Measurements from ENCODE around the gene SGSH. TPM values are rescaled to one million over a fixed set of nuclear protein-coding genes. Genes with fewer than 3 reads are reported as not detected.

SGSH gene
- polyA plus RNA-seq, 1 donor (not counting 4 experiments of a cell fraction or from before 2014, with no cell fraction given) = 9.6 TPM

- Histone ChIP-seq H3K9ac (ENCODE audit: control insufficient read depth, extremely low read depth, insufficient read depth, low read length) (no peak overlapping the region), H3K4me3 (ENCODE audit: control insufficient read depth in 2 of 3, extremely low read depth in 1 of 3, insufficient read depth in 2 of 3, low read depth in 1 of 3, low read length in 3 of 3) (no peak overlapping the region), H3K79me2 (ENCODE audit: control insufficient read depth, insufficient read depth, low read length) (no peaks in the 10 kb centered on the region), H3K27me3 (ENCODE audit: control insufficient read depth, extremely low read depth, insufficient read depth, low read length) (no peaks in the 10 kb centered on the region), H3K9me1 (ENCODE audit: control insufficient read depth, extremely low read depth, insufficient read depth, low read length) (no peaks in the 10 kb centered on the region), H3K4me2 (ENCODE audit: control insufficient read depth, extremely low read depth, insufficient read depth, low read depth, low read length) (no peak overlapping the region), H3K9me3 (ENCODE audit: control insufficient read depth, low read depth, low read length) (no peaks in the 10 kb centered on the region), H2AFZ (ENCODE audit: control insufficient read depth, low read length) (no peak overlapping the region), H3K4me1 (ENCODE audit: control insufficient read depth, extremely low read depth, insufficient read depth, low read length) (no peaks in the 10 kb centered on the region), H4K20me1 (ENCODE audit: control insufficient read depth, extremely low read depth, insufficient read depth, low read length) (no peaks in the 10 kb centered on the region), H3K36me3 (ENCODE audit: control insufficient read depth in 2 of 2, extremely low read depth in 1 of 2, insufficient read depth in 2 of 2, low read length in 2 of 2) (no peaks in the 10 kb centered on the region), H3K27ac (ENCODE audit: control insufficient read depth, insufficient read depth, low read length) (no peak overlapping the region)
- TF ChIP-seq EZH2 (IDR thresholded peaks at IDR 0.05; ENCODE audit: low read length) (no peak), CTCF (optimal IDR thresholded peaks at IDR 0.05 in 1 of 3, IDR thresholded peaks at IDR 0.05 in 1 of 3, conservative IDR thresholded peaks at IDR 0.05 in 1 of 3; ENCODE audit: extremely low read depth in 1 of 3, insufficient read depth in 2 of 3, low read length in 3 of 3) (no peak)
- DNase-seq (ENCODE audit: low read depth, low spot score) = no peak
- dilution Hi-C loops (cut with MboI; ENCODE audit: extremely low pct_ligation_motif_present, low sequenced_read_pairs) = no loop called here
- FAIRE-seq = no peak
Observed at GRCh38 chr17:80164185-80164584, 55.9 kb downstream of the SGSH start.

- FAIRE-seq (no peak), DNase-seq (ENCODE audit: low read depth, low spot score) (no peak)
- Histone ChIP-seq H3K4me2 (ENCODE audit: control insufficient read depth, extremely low read depth, insufficient read depth, low read depth, low read length) (no peak overlapping the region), H3K4me1 (ENCODE audit: control insufficient read depth, extremely low read depth, insufficient read depth, low read length) (no peaks in the 10 kb centered on the region), H3K27me3 (ENCODE audit: control insufficient read depth, extremely low read depth, insufficient read depth, low read length) (no peaks in the 10 kb centered on the region), H4K20me1 (ENCODE audit: control insufficient read depth, extremely low read depth, insufficient read depth, low read length) (no peaks in the 10 kb centered on the region), H3K79me2 (ENCODE audit: control insufficient read depth, insufficient read depth, low read length) (no peaks in the 10 kb centered on the region), H3K4me3 (ENCODE audit: control insufficient read depth in 2 of 3, extremely low read depth in 1 of 3, insufficient read depth in 2 of 3, low read depth in 1 of 3, low read length in 3 of 3) (no peak overlapping the region), H2AFZ (ENCODE audit: control insufficient read depth, low read length) (no peak overlapping the region), H3K9me3 (ENCODE audit: control insufficient read depth, low read depth, low read length) (no peaks in the 10 kb centered on the region), H3K9me1 (ENCODE audit: control insufficient read depth, extremely low read depth, insufficient read depth, low read length) (no peaks in the 10 kb centered on the region), H3K36me3 (ENCODE audit: control insufficient read depth in 2 of 2, extremely low read depth in 1 of 2, insufficient read depth in 2 of 2, low read length in 2 of 2) (no peaks in the 10 kb centered on the region), H3K27ac (ENCODE audit: control insufficient read depth, insufficient read depth, low read length) (no peak overlapping the region), H3K9ac (ENCODE audit: control insufficient read depth, extremely low read depth, insufficient read depth, low read length) (no peak overlapping the region)
- TF ChIP-seq EZH2 (IDR thresholded peaks at IDR 0.05; ENCODE audit: low read length) (no peak), CTCF (optimal IDR thresholded peaks at IDR 0.05 in 1 of 3, IDR thresholded peaks at IDR 0.05 in 1 of 3, conservative IDR thresholded peaks at IDR 0.05 in 1 of 3; ENCODE audit: extremely low read depth in 1 of 3, insufficient read depth in 2 of 3, low read length in 3 of 3) (no peak)
- dilution Hi-C loops (cut with MboI; ENCODE audit: extremely low pct_ligation_motif_present, low sequenced_read_pairs) = no loop called here
Observed at GRCh38 chr17:80163336-80163735, 56.8 kb downstream of the SGSH start.
